ENCODE data around the gene OR2W3.

Gene OR2W3

GRCh38 chr1:247923941-247924340 lies 28.6 kb downstream of the OR2W3 start:
- DNase-seq: no peak

GRCh38 chr1:247924868-247925267 lies 29.5 kb downstream of the OR2W3 start, which contains the start of gene OR2AJ1:
Gene OR2AJ1, plus strand, starts transcription at chr1:247924889. Its CDS starts 8,880 bp downstream, at chr1:247933769.
- no peak for DNase-seq

GRCh38 chr1:247933989-247934388 lies 38.6 kb downstream of the OR2W3 start:
- DNase-seq: no peak

- no peak for DNase-seq
Measured at GRCh38 chr1:247935781-247936180, 40.4 kb downstream of the OR2W3 start.

- no peak for DNase-seq
Measured at GRCh38 chr1:247936415-247936814, 41.0 kb downstream of the OR2W3 start.

GRCh38 chr1:247936965-247937734 lies 41.8 kb downstream of the OR2W3 start:
- peak; percentile 36 to 94 (median 50) for DNase-seq

- DNase-seq: no peak
Measured at GRCh38 chr1:247942624-247943023, 47.2 kb downstream of the OR2W3 start.
